Stimulated activated CD4-positive, alpha-beta T cell treated with anti-CD3 and anti-CD28 coated beads, Interleukin-12 subunit alpha, Interleukin-12 subunit beta, amount 100 ng/mL, for 4 hours (primary cell): Measurements from ENCODE around the gene CAPG.

Source experiments
- DNase-seq: peaks from one replicate; pipeline ENCODE4 v3.0.0-alpha.2; 2020

CAPG gene

GRCh38 chr2:85355521-85355920 is 54.6 kb downstream of the CAPG start:
- DNase-seq, result no peak

- no peak for DNase-seq
Observed at GRCh38 chr2:85355073-85355410, 55.1 kb downstream of the CAPG start.

GRCh38 chr2:85354286-85355072 is 55.7 kb downstream of the CAPG start, which contains the start of the genes ELMOD3 and RETSAT:
ELMOD3 (plus strand) TSS chr2:85354769; CDS start chr2:85357199, 2,430 bp downstream.
RETSAT (minus strand) TSS chr2:85354528; CDS start chr2:85354507, 21 bp downstream.
- DNase-seq, result peak; percentile 89

GRCh38 chr2:85353876-85354285 is 56.3 kb downstream of the CAPG start:
- no peak for DNase-seq

- no peak for DNase-seq
Observed at GRCh38 chr2:85347599-85347998, 62.6 kb downstream of the CAPG start.
